Measurements from ENCODE around the gene PRCC.

The PRCC gene

GRCh38 chr1:156788136-156788535, 20.8 kb downstream of the PRCC start:
- DNase-seq (ENCODE audit: low read depth): no peak
- no peak overlapping the region for H3K4me3 ChIP-seq (ENCODE audit: low read depth, low read length)

DNA sequence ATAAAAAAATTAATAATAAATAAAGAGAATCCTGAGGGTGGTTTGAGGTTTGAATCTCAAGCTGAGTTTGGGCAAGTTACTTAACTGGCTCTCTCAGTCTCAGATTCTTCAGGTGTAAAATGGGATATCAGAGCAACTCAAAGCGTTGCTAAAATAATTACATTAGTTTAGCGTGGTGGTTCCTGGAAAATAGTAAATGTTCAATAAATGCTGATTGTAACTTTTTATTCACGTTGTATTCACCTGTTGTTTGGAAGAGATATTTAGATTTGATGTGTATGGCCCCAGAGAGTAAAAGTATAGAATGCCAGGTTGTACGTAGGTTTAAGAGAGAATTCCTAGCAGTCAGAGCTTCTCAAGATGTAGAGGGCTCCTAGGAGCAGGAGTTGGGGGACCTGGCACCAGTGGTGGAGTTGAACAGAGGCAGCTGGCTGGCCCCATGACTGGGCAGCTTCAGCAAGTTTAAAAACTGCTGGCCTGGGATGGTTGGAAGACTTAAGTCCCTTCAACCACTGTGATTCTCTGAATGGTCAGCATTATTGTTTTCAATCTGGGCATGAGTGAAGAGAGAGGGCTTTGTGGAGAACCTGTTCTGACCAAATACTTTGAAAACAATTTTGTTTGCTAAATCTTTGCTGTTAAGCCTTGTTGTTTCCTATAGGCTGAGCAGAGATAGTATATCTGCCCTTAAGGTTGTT, 22.4 kb downstream of the PRCC start:
- no peak overlapping the region for H3K4me3 ChIP-seq (ENCODE audit: low read depth, low read length)
- no peak for DNase-seq (ENCODE audit: low read depth)

DNA sequence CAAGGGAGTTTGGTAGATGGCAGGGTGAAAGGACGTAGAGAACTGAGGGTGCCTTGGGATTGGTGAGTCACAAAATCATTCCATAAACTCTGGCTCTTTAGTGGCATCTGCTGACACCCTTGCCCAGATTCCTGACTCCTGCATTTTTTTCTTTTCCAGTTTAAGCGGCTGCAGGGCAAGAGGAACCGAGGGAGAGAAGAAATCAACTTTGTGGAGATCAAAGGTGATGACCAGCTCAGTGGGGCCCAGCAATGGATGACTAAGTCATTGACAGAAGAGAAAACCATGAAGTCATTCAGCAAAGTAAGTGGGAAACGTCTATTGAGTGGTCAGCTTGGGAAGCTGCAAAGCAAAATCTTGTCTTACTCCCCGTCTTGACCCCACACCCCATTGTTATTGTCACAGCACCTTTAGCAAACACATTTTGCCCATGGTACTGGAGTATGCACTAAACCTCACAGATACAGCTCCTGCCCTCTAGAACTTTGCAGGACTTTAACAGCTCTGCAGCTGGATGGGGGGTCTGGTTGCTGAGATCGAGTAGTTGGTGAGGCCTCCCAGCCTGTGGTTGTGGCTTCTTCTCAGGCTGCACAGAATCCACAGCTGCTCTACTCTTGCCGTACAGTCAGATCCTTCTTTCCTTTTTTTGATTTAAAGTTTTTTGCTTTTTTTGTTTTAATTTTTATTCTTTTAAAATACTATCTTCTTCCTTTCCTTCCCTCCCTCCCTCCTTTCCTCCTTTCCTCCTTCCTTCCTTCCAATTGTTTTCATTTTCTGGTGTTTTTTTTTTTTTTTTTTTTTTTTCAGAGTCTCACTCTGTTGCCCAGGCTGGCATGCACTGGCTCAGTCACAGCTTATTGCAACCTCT, 27.4 kb downstream of the PRCC start:
- no peak for DNase-seq (ENCODE audit: low read depth)
- H3K4me3 ChIP-seq (ENCODE audit: low read depth, low read length): no peak overlapping the region

DNA sequence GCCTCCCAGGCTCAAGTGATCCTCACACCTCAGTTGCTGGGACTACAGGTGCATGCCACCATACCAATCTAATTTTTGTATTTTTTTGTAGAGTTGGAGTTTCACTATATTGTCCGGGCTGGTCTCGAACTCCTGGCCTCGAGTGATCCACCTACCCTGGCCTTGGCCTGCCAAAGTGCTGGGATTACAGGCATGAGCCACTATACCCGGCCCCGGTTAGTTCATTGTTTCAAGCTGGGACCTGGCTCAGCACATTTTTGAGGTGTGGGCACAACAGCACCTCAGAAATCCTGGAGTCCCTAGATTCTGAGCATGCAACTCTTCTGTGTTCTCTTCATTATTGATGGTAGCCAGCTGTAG, 28.0 kb downstream of the PRCC start:
- DNase-seq (ENCODE audit: low read depth): no peak
- H3K4me3 ChIP-seq (ENCODE audit: low read depth, low read length): no peak overlapping the region

DNA sequence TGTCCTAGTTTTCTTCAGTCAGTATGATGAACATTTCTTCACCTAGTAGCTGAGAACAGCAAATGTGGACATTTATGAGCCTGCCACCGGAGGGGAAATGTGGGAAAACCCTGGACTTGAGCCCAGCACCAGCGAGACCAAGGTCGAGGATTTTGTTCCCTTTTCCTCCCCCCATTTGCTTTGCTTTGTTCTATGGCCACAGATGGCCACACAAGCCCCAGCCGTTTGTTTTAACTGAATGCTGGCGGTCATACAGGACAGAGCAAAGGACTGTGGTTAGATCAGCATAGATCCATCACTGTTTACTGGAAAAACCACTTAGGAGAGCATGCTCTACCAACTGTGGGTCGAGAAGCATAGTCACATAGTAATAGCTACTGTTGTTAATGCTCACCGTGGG, 28.5 kb downstream of the PRCC start:
- no peak for DNase-seq (ENCODE audit: low read depth)
- no peak overlapping the region for H3K4me3 ChIP-seq (ENCODE audit: low read depth, low read length)

DNA sequence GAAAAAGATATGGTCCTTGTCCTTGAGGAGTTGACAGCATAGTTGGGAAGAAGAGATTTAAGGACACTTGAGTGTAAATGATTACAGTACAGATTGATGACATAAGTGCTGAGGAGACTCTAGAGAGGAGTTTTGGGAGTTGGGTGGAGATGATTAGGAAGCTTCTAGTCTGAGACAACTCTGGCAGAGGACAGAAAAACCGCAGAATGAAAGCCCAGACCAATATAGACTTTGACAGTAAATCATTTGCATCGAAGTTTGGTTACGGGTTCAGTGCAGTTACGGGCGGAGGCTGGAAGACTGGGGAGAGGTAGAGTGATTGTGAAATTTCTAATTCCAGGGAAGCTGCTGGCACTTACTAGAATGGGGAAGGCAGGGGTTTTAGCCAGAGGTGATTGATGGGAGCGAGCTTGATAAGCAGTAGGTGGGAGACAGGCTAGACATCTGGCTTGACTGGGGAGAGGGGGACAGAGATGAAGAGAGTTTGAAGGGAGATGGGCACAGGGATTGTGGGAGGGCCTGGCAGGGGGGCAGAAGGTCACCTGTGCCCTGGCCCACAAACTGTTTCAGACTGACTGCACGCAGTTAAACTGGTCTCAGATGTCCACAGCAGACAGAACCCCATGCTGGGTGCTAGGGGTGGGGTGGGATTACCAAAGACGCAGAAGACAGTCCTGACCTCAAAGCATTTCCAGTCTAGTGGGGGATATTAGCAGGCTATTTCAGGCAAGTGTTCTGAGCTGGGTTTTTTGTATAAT, 29.2 kb downstream of the PRCC start:
- DNase-seq (ENCODE audit: low read depth): no peak
- no peak overlapping the region for H3K4me3 ChIP-seq (ENCODE audit: low read depth, low read length)

GRCh38 chr1:156797212-156797871, 30.0 kb downstream of the PRCC start:
- H3K4me3 ChIP-seq (ENCODE audit: low read depth, low read length): no peak overlapping the region
- no peak for DNase-seq (ENCODE audit: low read depth)

DNA sequence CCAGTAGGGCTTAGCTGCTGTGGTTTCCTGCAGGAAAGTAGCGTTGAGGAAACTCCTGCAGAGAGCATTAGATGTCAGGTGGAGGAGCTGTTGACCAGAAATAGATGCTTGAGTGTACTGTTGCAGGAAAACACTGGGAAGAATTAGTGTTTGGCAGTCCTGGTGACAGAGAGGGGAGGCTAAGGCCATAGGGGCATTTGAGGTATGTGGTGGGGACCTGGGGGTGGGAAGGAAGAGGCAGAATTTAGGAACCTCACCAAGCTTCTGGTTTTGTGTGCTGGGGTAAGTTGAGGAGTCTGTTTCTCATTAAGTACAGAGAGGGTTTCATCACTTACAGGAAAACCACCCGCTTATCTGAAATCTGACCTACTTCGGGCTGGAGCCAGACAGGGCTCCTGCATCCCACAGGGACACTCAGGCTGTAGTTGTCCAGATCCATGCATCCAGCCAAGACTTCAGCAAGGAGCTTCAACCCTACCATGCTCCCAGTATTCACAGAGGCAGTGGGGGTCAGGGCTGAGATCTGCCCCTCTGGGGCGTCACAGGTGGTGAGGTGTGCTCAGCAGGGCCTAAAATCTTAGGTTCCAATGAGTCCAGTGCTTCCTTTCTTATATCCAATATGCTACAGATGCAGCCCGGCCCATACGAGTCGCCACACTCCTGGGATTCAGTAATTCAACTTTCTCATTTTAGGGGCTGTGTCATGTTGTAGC, 34.2 kb downstream of the PRCC start:
- DNase-seq (ENCODE audit: low read depth): peak; percentile 89
- H3K4me3 ChIP-seq (ENCODE audit: low read depth, low read length): no peak overlapping the region

DNA sequence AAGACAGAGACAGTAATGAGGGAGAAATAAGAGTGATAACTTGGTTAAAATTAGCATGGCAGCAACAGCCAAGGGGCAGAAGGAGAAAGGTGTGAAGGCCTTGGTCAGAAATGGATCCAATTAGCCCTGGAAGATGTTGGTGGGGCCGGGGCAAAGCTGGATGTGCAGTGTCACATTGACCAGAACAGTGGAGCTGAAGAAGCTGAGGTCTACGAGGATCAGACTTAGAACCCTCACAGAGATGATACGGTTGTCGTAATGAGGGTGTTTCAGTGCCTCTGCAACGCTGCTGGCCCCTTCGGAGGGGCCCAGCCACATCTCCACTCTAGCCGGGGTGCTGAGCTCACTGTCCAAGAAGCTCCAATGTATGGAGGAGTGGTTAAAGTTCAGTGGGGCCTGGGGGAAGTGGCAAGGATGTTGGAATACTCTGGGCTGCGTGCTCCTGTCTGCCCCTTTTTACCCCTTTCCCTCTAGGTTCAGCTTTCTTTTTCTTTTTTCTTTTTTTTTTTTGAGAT, 35.1 kb downstream of the PRCC start:
- DNase-seq (ENCODE audit: low read depth): no peak
- H3K4me3 ChIP-seq (ENCODE audit: low read depth, low read length): no peak overlapping the region

DNA sequence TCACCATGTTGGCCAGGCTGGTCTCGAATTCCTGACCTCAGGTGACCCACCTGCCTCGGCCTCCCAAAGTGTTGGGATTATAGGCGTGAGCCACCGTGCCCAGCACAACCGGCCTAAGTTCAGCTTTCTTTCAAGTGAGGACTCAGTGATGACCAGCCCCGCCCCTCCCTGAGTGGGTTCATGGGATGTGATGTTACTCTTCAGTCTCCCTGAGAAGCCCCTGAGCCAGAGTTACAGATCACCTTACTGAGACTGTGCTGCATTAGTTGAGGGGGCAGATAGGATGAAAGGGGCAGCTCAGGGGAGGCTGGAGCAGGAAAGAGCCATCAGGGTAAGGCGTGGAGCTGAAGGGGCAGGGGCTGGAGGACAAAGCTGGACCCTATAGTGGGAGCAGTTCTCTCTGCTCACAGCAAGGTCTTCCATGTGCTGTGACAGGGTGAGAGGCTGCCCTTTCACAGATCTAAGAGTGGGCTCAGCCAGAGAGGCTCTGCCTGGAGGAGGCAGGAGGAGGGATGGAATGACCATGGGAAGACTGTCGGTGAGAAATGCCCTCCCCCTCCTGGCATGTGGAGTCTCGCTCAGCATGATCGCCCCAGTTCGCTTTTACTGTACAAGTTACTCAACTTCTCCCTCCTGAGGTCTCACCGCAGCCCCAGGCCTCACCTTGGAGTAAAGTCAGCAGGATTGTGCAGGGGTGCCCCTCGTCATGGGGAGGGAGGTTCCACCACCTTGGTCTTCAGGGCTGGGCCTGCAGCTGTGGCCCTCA, 35.9 kb downstream of the PRCC start:
- DNase-seq (ENCODE audit: low read depth): no peak
- no peak overlapping the region for H3K4me3 ChIP-seq (ENCODE audit: low read depth, low read length)

GRCh38 chr1:156804026-156804425, 36.7 kb downstream of the PRCC start:
- DNase-seq (ENCODE audit: low read depth): no peak
- no peak overlapping the region for H3K4me3 ChIP-seq (ENCODE audit: low read depth, low read length)

DNA sequence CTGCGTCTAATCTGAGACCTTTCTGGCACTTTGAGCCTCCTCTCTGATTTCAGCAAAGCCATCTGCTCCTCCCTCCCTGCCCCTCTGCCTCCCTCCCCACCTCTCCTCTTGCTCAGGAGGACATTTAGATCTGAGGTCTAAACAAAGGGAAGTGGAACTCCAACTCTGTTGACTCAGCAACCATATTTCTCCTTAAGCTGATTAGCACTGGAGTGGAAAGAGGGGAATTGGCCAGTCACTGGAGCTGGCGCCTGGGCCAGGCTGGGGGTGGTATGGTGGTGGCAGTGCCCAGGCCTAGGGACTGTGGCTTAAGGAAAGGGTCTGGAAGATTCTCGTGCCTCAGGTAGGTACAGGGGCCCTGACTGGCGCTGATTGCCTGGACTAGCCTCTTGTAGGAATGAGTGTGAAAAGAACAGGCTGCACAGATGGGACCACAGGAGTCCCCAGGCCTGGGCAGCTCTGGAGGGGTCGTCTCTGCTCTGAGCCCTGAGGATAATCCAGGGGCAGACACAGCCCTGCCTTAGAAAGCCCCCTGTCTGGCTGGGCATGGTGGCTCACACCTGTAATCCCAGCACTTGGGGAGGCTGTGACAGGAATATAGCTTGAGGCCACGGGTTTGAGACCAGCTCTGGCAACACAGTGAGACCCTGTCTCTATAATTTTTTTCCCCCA, 37.4 kb downstream of the PRCC start:
- no peak for DNase-seq (ENCODE audit: low read depth)
- no peak overlapping the region for H3K4me3 ChIP-seq (ENCODE audit: low read depth, low read length)

DNA sequence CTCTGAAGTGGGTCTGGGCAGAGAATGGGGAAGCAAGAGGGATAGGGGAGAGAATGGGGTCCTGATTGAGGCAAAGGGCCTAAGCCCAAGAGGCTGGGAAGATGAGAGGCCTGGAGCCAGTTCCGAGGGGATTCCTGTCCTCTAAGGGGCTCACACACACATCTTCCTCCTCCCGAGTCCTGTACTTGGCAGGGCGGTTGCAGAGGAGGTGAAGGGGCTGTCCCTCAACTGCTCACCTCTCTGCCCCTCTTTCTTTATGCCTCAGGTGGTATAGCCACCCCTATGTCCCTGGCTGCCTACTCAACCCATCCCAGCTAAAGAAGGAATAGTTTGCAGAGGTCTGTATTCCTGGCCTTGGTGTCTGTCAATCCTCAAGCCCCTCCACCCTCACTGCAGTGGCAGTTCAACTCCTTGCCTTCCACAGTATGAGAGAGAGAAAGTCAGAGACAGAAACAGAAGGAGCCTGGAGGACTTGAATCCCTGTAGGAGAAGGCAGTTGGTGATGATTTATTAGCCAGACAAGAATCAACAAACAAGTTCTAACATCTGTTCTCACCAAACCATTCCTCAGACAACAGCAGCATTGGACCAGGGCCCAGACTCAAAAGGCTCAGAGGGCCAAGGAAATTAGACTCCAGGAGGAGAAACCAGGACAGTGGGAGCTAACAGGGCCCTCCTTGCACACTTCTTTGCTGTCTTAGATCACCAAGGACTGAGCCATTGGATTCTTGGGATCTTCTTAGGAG, 38.6 kb downstream of the PRCC start:
- no peak overlapping the region for H3K4me3 ChIP-seq (ENCODE audit: low read depth, low read length)
- peak; percentile 89 for DNase-seq (ENCODE audit: low read depth)

- no peak overlapping the region for H3K4me3 ChIP-seq (ENCODE audit: low read depth, low read length)
- no peak for DNase-seq (ENCODE audit: low read depth)
Measured at GRCh38 chr1:156806512-156807440, 39.4 kb downstream of the PRCC start.

- H3K4me3 ChIP-seq (ENCODE audit: low read depth, low read length): no peak overlapping the region
- DNase-seq (ENCODE audit: low read depth): no peak
Measured at GRCh38 chr1:156807627-156808026, 40.3 kb downstream of the PRCC start.
